Stimulated activated CD4-positive, alpha-beta T cell treated with anti-CD3 and anti-CD28 coated beads, Interleukin-12 subunit alpha, Interleukin-12 subunit beta, amount 100 ng/mL, for 24 hours (primary cell): ENCODE data around the gene RABL3.
A peak's percentile ranks its signal among the peaks of the same experiment; 100 is the strongest.
"Not testable (repeated sequence)": the region's sequence is repeated elsewhere in the genome, so short reads cannot be mapped to it uniquely, and the experiment has no call there.

Source experiments
- DNase-seq, 2 experiments: peaks; one replicate each; pipeline ENCODE4 v3.0.0-alpha.2; 2020; ENCODE audit warnings: low read depth in 2 of 2

RABL3 gene

GRCh38 chr3:120745466-120745865 is 3.1 kb upstream of the RABL3 start:
- DNase-seq, result no peak

GRCh38 chr3:120743556-120744195 is 1.4 kb upstream of the RABL3 start:
- no peak for DNase-seq

- no peak for DNase-seq
Observed at GRCh38 chr3:120742849-120743365, 591 bp upstream of the RABL3 start.

GRCh38 chr3:120741837-120742197 is 499 bp downstream of the RABL3 start:
- DNase-seq, result no peak

GRCh38 chr3:120741320-120741719 is 996 bp downstream of the RABL3 start:
- DNase-seq, result no peak

GRCh38 chr3:120738006-120738405 is 4.3 kb downstream of the RABL3 start:
- DNase-seq, result not testable (repeated sequence)

- DNase-seq, result no peak
Observed at GRCh38 chr3:120730576-120731542, 11.5 kb downstream of the RABL3 start.

GRCh38 chr3:120726791-120727190 is 15.5 kb downstream of the RABL3 start:
- DNase-seq, result no peak

GRCh38 chr3:120719167-120719834 is 23.0 kb downstream of the RABL3 start:
- peak in 1 of 2 experiments; percentile 21 for DNase-seq

- no peak for DNase-seq
Observed at GRCh38 chr3:120713262-120713661, 29.1 kb downstream of the RABL3 start.

- no peak for DNase-seq
Observed at GRCh38 chr3:120710369-120710768, 31.9 kb downstream of the RABL3 start.

- no peak for DNase-seq
Observed at GRCh38 chr3:120708408-120708807, 33.9 kb downstream of the RABL3 start.

- DNase-seq, result no peak
Observed at GRCh38 chr3:120706950-120707349, 35.4 kb downstream of the RABL3 start.

- DNase-seq, result no peak
Observed at GRCh38 chr3:120705884-120706582, 36.3 kb downstream of the RABL3 start.

GRCh38 chr3:120699333-120699732 is 43.0 kb downstream of the RABL3 start:
- no peak for DNase-seq

GRCh38 chr3:120693439-120694171 is 48.7 kb downstream of the RABL3 start:
- no peak for DNase-seq

GRCh38 chr3:120689395-120689794 is 52.9 kb downstream of the RABL3 start:
- no peak for DNase-seq

- no peak for DNase-seq
Observed at GRCh38 chr3:120688121-120688520, 54.2 kb downstream of the RABL3 start.

GRCh38 chr3:120685411-120685810 is 56.9 kb downstream of the RABL3 start:
- no peak for DNase-seq

GRCh38 chr3:120684896-120685295 is 57.4 kb downstream of the RABL3 start:
- DNase-seq, result no peak
